Measurements from ENCODE around the gene ARHGEF9.
"Not testable (repeated sequence)": the region's sequence is repeated elsewhere in the genome, so short reads cannot be mapped to it uniquely, and the experiment has no call there.

GRCh38 chrX:63645748-63646147, 139.3 kb downstream of the ARHGEF9 start:
- TF ChIP-seq CTCF, POLR2A (IDR thresholded peaks at IDR 0.05): not testable (repeated sequence)
